C1 segment of cervical spinal cord (tissue), 14 donors: ENCODE data around the gene CREBZF.
"Not testable (repeated sequence)": the region's sequence is repeated elsewhere in the genome, so short reads cannot be mapped to it uniquely, and the experiment has no call there.

ENCODE experiments used
- DNase-seq, 14 donors: peaks; one replicate each; lab custom pipeline; 2025; lab: John Stamatoyannopoulos, UW

Gene CREBZF

GRCh38 chr11:85670949-85671663 is 6.2 kb upstream of the CREBZF start:
- not testable (repeated sequence) for DNase-seq

- DNase-seq, result no peak
Observed at GRCh38 chr11:85668157-85668556, 3.2 kb upstream of the CREBZF start.

DNA sequence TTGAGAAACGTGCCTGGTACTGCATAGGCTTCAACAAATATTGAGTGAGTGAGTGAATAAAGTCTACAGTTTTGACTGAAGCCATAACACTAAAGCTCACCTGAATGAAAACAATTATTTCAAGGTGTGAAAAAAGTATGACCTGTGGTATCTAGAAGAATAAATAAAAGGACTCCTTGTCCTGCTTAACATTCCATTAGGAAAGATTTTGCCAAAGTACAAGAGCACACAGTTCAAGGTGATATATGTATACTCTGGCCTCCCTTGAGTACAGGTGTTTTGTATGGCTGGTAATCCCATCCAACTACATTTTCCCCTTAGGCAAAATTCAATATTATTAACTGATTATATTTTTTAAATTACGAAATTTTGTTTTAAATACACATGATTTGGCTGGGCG is 1.8 kb upstream of the CREBZF start:
- no peak for DNase-seq

- DNase-seq, result peak in 2 of 14 donors; percentile 11 to 26
Observed at GRCh38 chr11:85665733-85666132, 804 bp upstream of the CREBZF start.

DNA sequence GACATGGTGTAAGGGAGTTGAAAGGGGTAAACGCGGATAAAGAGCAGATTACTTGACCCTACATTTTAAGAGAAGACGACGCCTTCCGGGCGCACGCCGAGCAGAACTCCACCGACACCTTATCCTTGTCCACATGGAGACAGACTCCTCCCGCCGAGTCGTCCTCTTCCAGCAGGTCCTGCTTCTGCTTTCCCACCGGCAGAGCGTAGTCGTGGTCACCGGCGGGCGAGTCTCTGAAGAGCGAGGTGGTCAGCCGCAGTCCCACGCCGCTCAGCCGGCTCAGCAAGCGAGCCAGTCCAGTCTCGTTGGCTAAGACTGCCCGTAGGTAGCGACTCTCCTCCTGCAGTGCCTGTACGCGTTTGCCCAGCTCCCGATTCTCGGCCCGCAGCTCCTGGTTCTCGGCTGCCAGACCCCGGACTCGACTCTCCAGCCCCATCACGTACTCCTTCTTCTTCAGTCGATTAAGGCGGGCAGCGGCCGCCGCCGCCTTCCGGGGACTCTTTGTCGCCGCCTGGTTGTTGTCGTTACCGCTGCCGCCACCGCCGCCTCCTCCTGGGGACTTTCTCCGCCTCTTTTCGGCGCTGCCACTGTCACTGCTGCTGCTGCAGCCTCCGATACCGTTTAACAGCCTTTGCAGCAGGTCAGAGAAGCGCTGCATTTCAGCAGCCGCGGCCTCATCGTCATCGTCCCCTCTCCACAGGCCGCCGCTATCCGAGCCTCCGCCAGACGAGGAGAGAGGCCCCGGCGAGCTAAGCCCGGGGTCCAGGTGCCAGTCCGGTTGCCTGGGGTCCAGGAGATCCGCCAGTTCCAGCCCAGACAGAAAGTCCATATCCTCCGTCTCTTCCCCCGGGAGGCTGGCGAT is 945 bp downstream of the CREBZF start:
- peak in 12 of 14 donors; percentile 53 to 84 (median 72) for DNase-seq

- peak in 1 of 14 donors; percentile 27 for DNase-seq
Observed at GRCh38 chr11:85663080-85663752, 1.7 kb downstream of the CREBZF start.

DNA sequence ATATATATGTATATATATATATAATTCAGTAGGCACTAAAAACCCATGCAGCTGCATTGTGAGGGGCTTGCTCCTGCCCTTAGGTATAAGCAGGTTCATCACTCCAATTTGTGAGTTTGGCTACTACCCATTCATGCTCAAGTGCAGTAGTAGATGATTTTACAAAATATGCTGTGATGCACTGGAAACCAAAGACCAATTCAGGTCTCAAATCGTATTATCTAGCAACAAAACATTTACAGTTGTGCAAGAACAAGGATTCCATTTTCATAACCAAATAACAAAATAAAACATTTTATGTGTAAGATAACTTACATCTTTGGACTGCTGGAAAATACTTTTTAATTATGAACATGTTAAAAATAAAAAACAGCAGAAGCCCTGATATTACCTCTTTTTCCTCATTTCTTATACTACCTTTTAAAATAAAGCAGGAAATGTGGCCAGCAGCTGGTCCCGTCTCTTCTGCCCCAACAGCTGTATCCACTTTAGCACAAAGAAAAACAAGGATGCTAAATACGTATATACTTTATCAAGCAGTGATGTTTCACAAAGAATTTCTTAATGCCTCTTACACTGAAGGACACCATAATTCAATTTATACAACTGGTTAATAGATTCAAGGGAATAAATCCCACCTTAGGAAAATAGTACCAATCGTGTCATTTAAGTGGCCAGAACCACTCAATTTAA is 2.8 kb downstream of the CREBZF start:
- DNase-seq, result no peak

DNA sequence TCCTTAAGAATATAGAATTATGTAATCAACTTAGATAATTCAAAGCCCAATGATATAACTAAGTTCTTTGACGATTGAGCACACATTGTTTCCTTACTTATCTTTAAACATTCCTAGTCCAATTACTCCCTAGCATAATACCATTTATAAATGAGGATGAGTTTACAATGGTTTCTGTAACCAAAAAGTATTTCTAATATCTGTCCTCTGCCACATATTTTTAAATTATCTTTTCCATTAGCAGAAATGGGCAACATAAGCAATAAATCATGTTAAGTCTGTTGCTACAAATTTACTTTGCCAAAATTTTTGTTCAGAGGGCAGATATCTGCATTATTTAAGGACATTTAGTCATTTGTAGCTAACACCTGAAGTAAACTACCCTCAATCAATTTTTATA is 6.7 kb downstream of the CREBZF start:
- no peak for DNase-seq

- no peak for DNase-seq
Observed at GRCh38 chr11:85656777-85657176, 8.2 kb downstream of the CREBZF start.

DNA sequence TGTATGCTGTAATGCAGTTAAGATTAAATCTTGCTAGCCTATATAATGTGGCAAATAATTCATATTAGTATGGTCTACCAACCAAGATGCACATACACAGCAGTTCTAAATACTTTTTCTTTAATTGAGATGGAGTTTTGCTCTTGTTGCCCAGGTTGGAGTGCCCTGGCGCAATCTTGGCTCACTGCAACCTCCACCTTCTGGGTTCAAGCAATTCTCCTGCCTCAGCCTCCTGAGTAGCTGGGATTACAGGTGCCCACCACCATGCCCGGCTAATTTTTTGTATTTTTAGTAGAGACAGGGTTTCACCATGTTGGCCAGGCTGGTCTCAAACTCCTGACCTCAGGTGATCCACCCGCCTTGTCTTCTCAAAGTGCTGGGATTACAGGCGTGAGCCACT is 10.6 kb downstream of the CREBZF start:
- DNase-seq, result not testable (repeated sequence)

GRCh38 chr11:85652786-85653447 is 12.0 kb downstream of the CREBZF start:
- DNase-seq, result no peak

DNA sequence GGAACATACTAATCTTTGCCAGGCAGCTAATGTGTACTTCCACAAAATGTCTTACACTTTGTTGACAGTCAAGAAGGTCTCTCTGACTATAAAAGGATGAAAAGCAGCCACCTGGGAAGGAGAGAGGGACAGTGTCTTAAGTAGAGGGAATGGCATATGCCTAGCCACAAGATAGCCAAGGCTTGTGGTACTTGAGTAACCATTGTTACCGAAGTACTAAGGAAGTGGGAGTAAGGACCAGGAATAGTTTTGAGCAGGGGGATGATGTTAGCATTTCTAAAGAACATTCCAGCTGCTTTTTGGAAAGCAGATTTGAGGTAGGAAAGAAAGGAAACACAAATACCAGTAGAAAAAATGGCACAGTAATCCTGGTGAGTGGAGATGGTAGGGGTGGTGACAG is 13.8 kb downstream of the CREBZF start:
- DNase-seq, result no peak

- peak; percentile 31 to 90 (median 84) for DNase-seq
Observed at GRCh38 chr11:85647604-85648299, 17.2 kb downstream of the CREBZF start, which contains the start of gene TMEM126A. Gene TMEM126A, plus strand, starts transcription at chr11:85647967. Its CDS starts 2,289 bp downstream, at chr11:85650256.

GRCh38 chr11:85647078-85647477 is 17.9 kb downstream of the CREBZF start:
- DNase-seq, result no peak

GRCh38 chr11:85643191-85643614 is 21.7 kb downstream of the CREBZF start:
- DNase-seq, result no peak

DNA sequence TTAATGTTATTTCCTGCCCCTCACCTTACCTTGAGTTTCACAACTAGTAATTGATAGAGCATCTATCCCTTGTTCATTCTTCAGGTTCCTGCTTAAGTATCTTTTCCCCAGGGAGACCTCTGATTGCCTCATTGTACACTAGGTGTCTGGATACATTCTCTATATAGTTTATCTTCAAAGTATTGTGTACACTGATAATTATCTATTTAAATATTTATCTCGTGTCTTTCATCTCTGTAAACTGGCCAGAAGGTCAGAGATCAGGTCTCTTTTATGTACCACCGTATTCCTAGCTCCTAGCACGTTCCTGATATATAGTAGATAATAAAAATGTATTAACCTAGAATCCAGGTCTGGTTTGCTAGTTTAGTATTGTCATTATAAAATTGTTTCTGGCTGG is 30.2 kb downstream of the CREBZF start:
- no peak for DNase-seq

- DNase-seq, result peak in 3 of 14 donors; percentile 37 to 54 (median 44)
Observed at GRCh38 chr11:85628771-85629341, 36.1 kb downstream of the CREBZF start.

DNA sequence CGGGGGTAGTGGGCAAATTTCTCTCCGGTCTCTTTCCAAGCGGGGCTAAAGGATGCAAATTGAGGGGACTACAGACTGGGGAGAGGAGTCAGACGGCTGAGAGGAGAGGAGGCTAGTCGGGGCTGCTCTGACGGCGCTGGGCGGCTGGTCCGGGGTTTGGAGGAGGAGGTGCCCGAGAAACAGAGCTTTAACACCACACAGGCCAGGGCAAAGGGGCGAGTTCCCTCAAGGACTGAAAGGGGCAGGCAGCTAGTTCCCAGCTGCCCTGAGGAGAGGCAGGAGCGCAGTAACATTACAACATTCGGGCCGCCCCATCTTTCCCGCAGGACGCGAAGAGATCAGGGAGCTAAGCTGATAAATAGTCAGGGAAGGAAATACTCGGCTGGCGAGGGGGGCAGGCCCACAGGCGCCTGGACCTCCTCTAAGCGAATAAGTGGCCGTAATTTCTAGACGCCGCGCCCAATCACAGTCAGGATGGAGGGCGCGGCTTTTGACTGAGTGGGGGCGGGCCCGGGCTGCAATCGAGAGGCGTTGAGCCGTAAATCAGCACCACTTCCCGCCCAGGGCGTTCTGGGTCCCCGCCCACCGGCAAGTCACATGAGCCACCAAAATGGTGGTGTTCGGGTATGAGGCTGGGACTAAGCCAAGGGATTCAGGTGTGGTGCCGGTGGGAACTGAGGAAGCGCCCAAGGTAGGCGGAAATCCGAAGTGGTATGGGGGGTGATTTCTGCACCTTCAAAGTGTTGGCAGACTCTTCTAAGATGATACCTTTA is 36.7 kb downstream of the CREBZF start, which contains the start of gene TMEM126B:
TSS of gene TMEM126B (plus strand) at position 596 of the 773 bp plus-strand sequence. CDS start at position 611, 15 bp downstream.
- DNase-seq, result peak; percentile 69 to 99 (median 96)
